ENCODE data around the gene STXBP5. TPM values are rescaled to one million over a fixed set of nuclear protein-coding genes. Genes with fewer than 3 reads are reported as not detected.

The STXBP5 gene
- polyA plus RNA-seq, 1 donor (not counting 4 experiments of a cell fraction or from before 2014, with no cell fraction given): 19.4 TPM

- H3K27me3 ChIP-seq (ENCODE audit: control insufficient read depth, extremely low read depth, insufficient read depth, low read length): no peaks in the 10 kb centered on the region
- H3K9me3 ChIP-seq (ENCODE audit: control insufficient read depth, low read depth, low read length): no peaks in the 10 kb centered on the region
- dilution Hi-C loops (cut with MboI; ENCODE audit: extremely low pct_ligation_motif_present, low sequenced_read_pairs): no loop called here
- H2AFZ ChIP-seq (ENCODE audit: control insufficient read depth, low read length): no peak overlapping the region
- H4K20me1 ChIP-seq (ENCODE audit: control insufficient read depth, extremely low read depth, insufficient read depth, low read length): no peaks in the 10 kb centered on the region
- no peaks in the 10 kb centered on the region for H3K9me1 ChIP-seq (ENCODE audit: control insufficient read depth, extremely low read depth, insufficient read depth, low read length)
- H3K27ac ChIP-seq (ENCODE audit: control insufficient read depth, insufficient read depth, low read length): peak overlapping the region; percentile 49
- H3K9ac ChIP-seq (ENCODE audit: control insufficient read depth, extremely low read depth, insufficient read depth, low read length): no peak overlapping the region
- H3K79me2 ChIP-seq (ENCODE audit: control insufficient read depth, insufficient read depth, low read length): no peaks in the 10 kb centered on the region
- DNase-seq (ENCODE audit: low read depth, low spot score): no peak
- no peak for FAIRE-seq
- no peak overlapping the region for H3K4me2 ChIP-seq (ENCODE audit: control insufficient read depth, extremely low read depth, insufficient read depth, low read depth, low read length)
- H3K4me1 ChIP-seq (ENCODE audit: control insufficient read depth, extremely low read depth, insufficient read depth, low read length): no peaks in the 10 kb centered on the region
- no peak for TF ChIP-seq EZH2 (IDR thresholded peaks at IDR 0.05; ENCODE audit: low read length)
- no peak for TF ChIP-seq CTCF (optimal IDR thresholded peaks at IDR 0.05 in 1 of 3, IDR thresholded peaks at IDR 0.05 in 1 of 3, conservative IDR thresholded peaks at IDR 0.05 in 1 of 3; ENCODE audit: extremely low read depth in 1 of 3, insufficient read depth in 2 of 3, low read length in 3 of 3)
- peaks cover 0 to 1% of the 10 kb centered on the region in 2 experiments for H3K36me3 ChIP-seq (ENCODE audit: control insufficient read depth in 2 of 2, extremely low read depth in 1 of 2, insufficient read depth in 2 of 2, low read length in 2 of 2)
- no peak overlapping the region for H3K4me3 ChIP-seq (ENCODE audit: control insufficient read depth in 2 of 3, extremely low read depth in 1 of 3, insufficient read depth in 2 of 3, low read depth in 1 of 3, low read length in 3 of 3)
Measured at GRCh38 chr6:147268254-147268653, 64.0 kb downstream of the STXBP5 start.

GRCh38 chr6:147274012-147274411 is 69.8 kb downstream of the STXBP5 start:
- Histone ChIP-seq H3K9me1 (ENCODE audit: control insufficient read depth, extremely low read depth, insufficient read depth, low read length) (no peaks in the 10 kb centered on the region), H3K4me2 (ENCODE audit: control insufficient read depth, extremely low read depth, insufficient read depth, low read depth, low read length) (no peak overlapping the region), H3K27ac (ENCODE audit: control insufficient read depth, insufficient read depth, low read length) (no peak overlapping the region), H3K27me3 (ENCODE audit: control insufficient read depth, extremely low read depth, insufficient read depth, low read length) (no peaks in the 10 kb centered on the region), H3K9ac (ENCODE audit: control insufficient read depth, extremely low read depth, insufficient read depth, low read length) (no peak overlapping the region), H3K4me3 (ENCODE audit: control insufficient read depth in 2 of 3, extremely low read depth in 1 of 3, insufficient read depth in 2 of 3, low read depth in 1 of 3, low read length in 3 of 3) (no peak overlapping the region), H3K4me1 (ENCODE audit: control insufficient read depth, extremely low read depth, insufficient read depth, low read length) (no peaks in the 10 kb centered on the region), H3K79me2 (ENCODE audit: control insufficient read depth, insufficient read depth, low read length) (no peaks in the 10 kb centered on the region), H4K20me1 (ENCODE audit: control insufficient read depth, extremely low read depth, insufficient read depth, low read length) (no peaks in the 10 kb centered on the region), H3K9me3 (ENCODE audit: control insufficient read depth, low read depth, low read length) (no peaks in the 10 kb centered on the region), H2AFZ (ENCODE audit: control insufficient read depth, low read length) (no peak overlapping the region), H3K36me3 (ENCODE audit: control insufficient read depth in 2 of 2, extremely low read depth in 1 of 2, insufficient read depth in 2 of 2, low read length in 2 of 2) (peaks cover under 1 to 3% of the 10 kb centered on the region in 2 experiments)
- dilution Hi-C loops (cut with MboI; ENCODE audit: extremely low pct_ligation_motif_present, low sequenced_read_pairs): no loop called here
- no peak for TF ChIP-seq EZH2 (IDR thresholded peaks at IDR 0.05; ENCODE audit: low read length)
- TF ChIP-seq CTCF (optimal IDR thresholded peaks at IDR 0.05 in 1 of 3, IDR thresholded peaks at IDR 0.05 in 1 of 3, conservative IDR thresholded peaks at IDR 0.05 in 1 of 3; ENCODE audit: extremely low read depth in 1 of 3, insufficient read depth in 2 of 3, low read length in 3 of 3): no peak
- DNase-seq (ENCODE audit: low read depth, low spot score): no peak
- FAIRE-seq: no peak
